WTC11 (cell line): ENCODE measurements around the gene FGFR1OP2.

Experiments used
- CTCF ChIP-seq: fragments of 200-600 bp; IDR thresholded peaks from 2 replicates; pipeline ENCODE4 v1.8.0; 2022; ENCODE audit warnings: antibody characterized with exemption
- ZNF281 ChIP-seq: sonication (generic); formaldehyde crosslinking; IDR thresholded peaks from 2 replicates; pipeline ENCODE4 v1.8.0; 2023; ENCODE audit warnings: mild to moderate bottlenecking, missing genetic modification reagents

GRCh38 chr12:26939953-26940352, 1.7 kb downstream of the FGFR1OP2 start:
- no peak for TF ChIP-seq ZNF281
- no peak for TF ChIP-seq CTCF
